Esophagus muscularis mucosa (tissue), 4 donors: ENCODE data around the gene DRC7. TPM values are rescaled to one million over a fixed set of nuclear protein-coding genes. Genes with fewer than 3 reads are reported as not detected.

ENCODE experiments used
- DNase-seq: peaks from one replicate; pipeline ENCODE4 v3.0.0-alpha.2; 2017; ENCODE audit errors: extremely low spot score
- H3K27ac ChIP-seq, 4 donors: fragments of 200-600 bp; sonication (generic); replicated peaks in 1 of 4; 1 replicate in 3 of 4; 2 replicates in 1 of 4; pipeline ENCODE4 v1.5.1; 2016 to 2019; ENCODE audit warnings: mild to moderate bottlenecking in 1 of 4
- H3K27me3 ChIP-seq, 4 donors: fragments of 200-600 bp; sonication (generic); one replicate each; pipeline versions ENCODE4 v1.5.1 to v1.6.0; 2016 to 2019
- H3K36me3 ChIP-seq, 4 donors: fragments of 200-600 bp; sonication (generic); one replicate each; pipeline ENCODE4 v1.5.1; 2016 to 2019
- H3K4me1 ChIP-seq, 4 donors: fragments of 200-600 bp; sonication (generic); one replicate each; pipeline ENCODE4 v1.5.1; 2016 to 2019
- H3K4me3 ChIP-seq, 4 donors: fragments of 200-600 bp; sonication (generic); 1 replicate in 2 of 4; 2 replicates in 2 of 4; pipeline ENCODE4 v1.5.1; 2016 to 2019; ENCODE audit warnings: mild to moderate bottlenecking in 4 of 4, moderate library complexity in 1 of 4
- H3K9me3 ChIP-seq, 4 donors: fragments of 200-600 bp; sonication (generic); 1 replicate in 3 of 4; 2 replicates in 1 of 4; pipeline ENCODE4 v1.5.1; 2016 to 2019
- CTCF ChIP-seq, 3 experiments: fragments of 200-600 bp in 2 of 3; fragments of 450-650 bp in 1 of 3; sonication (generic) in 2 of 3; IDR thresholded peaks; one replicate each; pipeline ENCODE4 v1.5.1; 2017 to 2019; ENCODE audit warnings: antibody characterized with exemption in 3 of 3, mild to moderate bottlenecking in 2 of 3, moderate library complexity in 1 of 3
- EP300 ChIP-seq: sonication (generic); formaldehyde crosslinking; IDR thresholded peaks from one replicate; pipeline ENCODE4 v1.6.1; 2017; ENCODE audit warnings: antibody characterized with exemption
- POLR2A ChIP-seq: fragments of 450-650 bp; IDR thresholded peaks from one replicate; pipeline ENCODE4 v1.6.1; 2017; ENCODE audit warnings: antibody characterized with exemption, moderate library complexity, mild to moderate bottlenecking, low read depth
- POLR2AphosphoS5 ChIP-seq, 2 donors: sonication (generic); formaldehyde crosslinking; IDR thresholded peaks; one replicate each; pipeline ENCODE4 v1.6.1; 2017; ENCODE audit warnings: antibody characterized with exemption in 2 of 2
- whole genome bisulfite sequencing: methylation state at CpG from one replicate; pipeline ENCODE4 v1.1.5; 2018; 5-methylcytosine and 5-hydroxymethylcytosine counted together
- intact Hi-C: fragments of 100-400 bp; cut with DNase I; formaldehyde crosslinking; loops from one replicate; pipeline ENCODE4 v1.15.1; 2023
- total RNA-seq, 4 donors: library from RNA; depleted of rRNA; stranded (reverse); fragments of >200 nt; gene quantifications; one replicate each; pipeline versions ENCODE4 v1.1.0 to v1.2.1, GENCODE V29; 2016

DRC7 gene
- total RNA-seq, 4 donors from 2014 or later: under 0.01 to 0.17 TPM; not detected in 2

GRCh38 chr16:57647136-57647875 lies 47.3 kb upstream of the DRC7 start:
- intact Hi-C loops: loop anchor here (5.0 kb wide), 2 partner anchors 55 to 70 kb away; no protein-coding TSS in a partner anchor
- no peaks in the 10 kb centered on the region for H3K9me3 ChIP-seq
- H3K27ac ChIP-seq: peak overlapping the region; percentile 55 to 68 (median 60)
- TF ChIP-seq EP300 (no peak), CTCF (IDR thresholded peaks at IDR 0.05) (no peak)
- H3K4me3 ChIP-seq: no peak overlapping the region
- peaks cover 24 to 46% (median 38%) of the 10 kb centered on the region in 4 donors for H3K4me1 ChIP-seq
- H3K27me3 ChIP-seq: peaks cover 0 to 63% (median 0%) of the 10 kb centered on the region in 4 donors
- H3K36me3 ChIP-seq: peaks cover 0 to 33% (median 4%) of the 10 kb centered on the region in 4 donors
- WGBS: 58% methylated on average over 10 of the region's 10 CpGs
- DNase-seq: no peak

GRCh38 chr16:57648125-57648524 lies 46.5 kb upstream of the DRC7 start:
- Histone ChIP-seq H3K36me3 (peaks cover 0 to 42% (median 4%) of the 10 kb centered on the region in 4 donors), H3K27ac (peak overlapping the region; percentile 55 to 68 (median 60)), H3K4me1 (peaks cover 22 to 41% (median 32%) of the 10 kb centered on the region in 4 donors), H3K27me3 (peaks cover 0 to 64% (median 0%) of the 10 kb centered on the region in 4 donors), H3K4me3 (no peak overlapping the region), H3K9me3 (no peaks in the 10 kb centered on the region)
- TF ChIP-seq POLR2AphosphoS5 (IDR thresholded peaks at IDR 0.05): no peak
- TF ChIP-seq CTCF (IDR thresholded peaks at IDR 0.05): no peak
- no peak for TF ChIP-seq EP300
- no peak for TF ChIP-seq POLR2A
- WGBS: 56% methylated on average over 3 of the region's 5 CpGs
- intact Hi-C loops: loop anchor here (5.0 kb wide), 2 partner anchors 56 to 71 kb away; no protein-coding TSS in a partner anchor
- no peak for DNase-seq

GRCh38 chr16:57648581-57649442 lies 45.8 kb upstream of the DRC7 start:
- Histone ChIP-seq H3K27ac (peak overlapping the region in 1 of 4 donors; percentile 59), H3K27me3 (peaks cover 0 to 68% (median 0%) of the 10 kb centered on the region in 4 donors), H3K36me3 (peaks cover 0 to 48% (median 4%) of the 10 kb centered on the region in 4 donors), H3K4me3 (no peak overlapping the region), H3K9me3 (no peaks in the 10 kb centered on the region), H3K4me1 (peaks cover 17 to 34% (median 25%) of the 10 kb centered on the region in 4 donors)
- no peak for DNase-seq
- intact Hi-C loops: loop anchor here (5.0 kb wide), 2 partner anchors 57 to 72 kb away; no protein-coding TSS in a partner anchor
- TF ChIP-seq POLR2AphosphoS5 (IDR thresholded peaks at IDR 0.05) (peak in 1 of 2 donors; percentile 43), POLR2A (no peak), CTCF (IDR thresholded peaks at IDR 0.05) (peak in 2 of 3 experiments; percentile 93 to 97), EP300 (no peak)
- 81% methylated on average over 4 of the region's 18 CpGs for WGBS

- peaks cover 17 to 30% (median 24%) of the 10 kb centered on the region in 4 donors for H3K4me1 ChIP-seq
- WGBS: 63% methylated on average over 6 of the region's 6 CpGs
- H3K9me3 ChIP-seq: no peaks in the 10 kb centered on the region
- intact Hi-C loops: loop anchor here (5.0 kb wide), 2 partner anchors 57 to 72 kb away; no protein-coding TSS in a partner anchor
- DNase-seq: no peak
- peaks cover 0 to 68% (median 0%) of the 10 kb centered on the region in 4 donors for H3K27me3 ChIP-seq
- no peak overlapping the region for H3K4me3 ChIP-seq
- H3K36me3 ChIP-seq: peaks cover 0 to 49% (median 4%) of the 10 kb centered on the region in 4 donors
- TF ChIP-seq CTCF (IDR thresholded peaks at IDR 0.05): no peak
- TF ChIP-seq EP300: no peak
- no peak for TF ChIP-seq POLR2AphosphoS5 (IDR thresholded peaks at IDR 0.05)
- no peak for TF ChIP-seq POLR2A
- no peak overlapping the region for H3K27ac ChIP-seq
Measured at GRCh38 chr16:57649443-57649751, 45.2 kb upstream of the DRC7 start.
